Left forelimb (tissue), 1 donor: ENCODE results near the gene SERPINC1.
A peak's percentile ranks its signal among the peaks of the same experiment; 100 is the strongest.
"Not testable (repeated sequence)": the region's sequence is repeated elsewhere in the genome, so short reads cannot be mapped to it uniquely, and the experiment has no call there.

Experiments used
- DNase-seq: peaks from one replicate; pipeline ENCODE4 v3.0.0-alpha.2; 2018; ENCODE audit warnings: low spot score

SERPINC1 gene

GRCh38 chr1:173889885-173890284 is 27.2 kb downstream of the SERPINC1 start:
- no peak for DNase-seq

DNA sequence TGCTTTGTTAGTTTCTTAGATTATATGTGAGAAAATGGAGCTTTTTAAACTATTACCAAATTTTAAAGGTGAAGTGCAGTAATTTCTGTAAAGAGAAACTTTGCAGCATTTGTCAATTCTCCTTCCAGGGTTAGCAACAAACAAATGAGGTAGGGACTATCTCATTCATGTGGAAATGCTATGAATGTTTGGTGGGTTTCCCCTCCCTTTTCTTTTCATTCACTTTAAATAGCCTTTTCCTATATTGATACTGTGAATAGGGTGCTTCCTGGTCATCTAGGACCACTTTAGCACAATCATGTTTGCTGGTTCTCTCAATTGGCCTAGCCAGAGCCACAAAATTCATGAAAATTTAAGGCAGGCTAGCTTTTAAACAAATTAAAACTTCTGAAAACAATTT is 28.4 kb downstream of the SERPINC1 start:
- no peak for DNase-seq

DNA sequence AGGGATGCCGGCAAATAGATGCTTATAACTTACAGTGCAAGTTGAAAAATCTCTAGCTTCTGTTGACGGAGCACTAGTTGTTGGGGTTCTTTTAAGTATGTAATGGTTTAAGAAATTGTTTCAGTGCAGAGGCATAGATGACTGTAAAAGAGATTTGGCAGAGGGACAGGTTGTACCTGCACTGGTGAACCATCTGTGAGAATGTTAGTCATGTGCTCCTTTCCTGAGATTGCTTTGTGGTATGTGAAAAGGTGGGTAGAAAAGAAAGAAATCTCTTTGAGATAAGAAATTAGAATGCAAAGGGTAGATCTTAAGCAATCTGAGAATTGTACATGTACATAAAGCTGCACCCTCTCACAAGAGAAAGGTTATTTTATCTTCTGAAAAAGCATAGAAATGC is 29.5 kb downstream of the SERPINC1 start:
- no peak for DNase-seq

- DNase-seq = no peak
These were observed 30.1 kb downstream of the SERPINC1 start for GRCh38 chr1:173886746-173887611.

DNA sequence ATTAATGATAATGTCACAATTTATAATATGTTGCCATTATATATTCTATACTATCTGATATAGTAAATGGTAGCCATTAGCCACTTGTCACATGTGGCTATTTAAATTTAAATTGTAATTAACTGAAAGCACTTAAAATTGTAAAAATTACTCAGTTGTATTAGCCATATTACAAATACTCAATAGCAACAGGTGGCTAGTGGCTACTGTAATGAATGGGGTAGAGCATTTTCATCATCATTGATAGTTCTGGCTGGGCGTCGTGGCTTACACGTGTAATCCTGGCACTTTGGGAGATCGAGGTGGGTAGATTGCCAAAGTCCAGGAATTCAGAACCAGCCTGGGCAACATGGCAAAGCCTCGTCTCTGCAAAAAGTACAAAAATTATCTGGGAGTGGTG is 32.4 kb downstream of the SERPINC1 start:
- DNase-seq = no peak

GRCh38 chr1:173881117-173881516 is 36.0 kb downstream of the SERPINC1 start:
- not testable (repeated sequence) for DNase-seq

DNA sequence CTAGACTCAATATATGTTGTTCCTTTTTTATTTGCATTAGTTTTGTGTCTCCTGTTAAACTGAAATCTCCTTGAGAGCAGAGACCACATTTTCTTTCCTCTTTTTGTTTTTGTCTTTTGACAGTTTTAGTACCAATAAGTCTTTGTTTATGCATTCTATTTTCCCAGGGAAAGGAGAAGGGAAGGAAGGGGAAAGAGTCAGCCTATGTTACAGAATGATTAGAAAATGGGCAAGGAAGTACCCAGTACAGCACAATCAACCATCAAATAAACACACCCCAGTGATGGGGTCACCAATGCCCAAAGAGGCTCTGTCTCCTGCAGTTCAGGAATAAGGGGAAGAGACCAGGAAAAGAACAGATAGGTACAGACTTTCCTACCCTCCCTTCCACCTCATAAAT is 38.9 kb downstream of the SERPINC1 start:
- no peak for DNase-seq

DNA sequence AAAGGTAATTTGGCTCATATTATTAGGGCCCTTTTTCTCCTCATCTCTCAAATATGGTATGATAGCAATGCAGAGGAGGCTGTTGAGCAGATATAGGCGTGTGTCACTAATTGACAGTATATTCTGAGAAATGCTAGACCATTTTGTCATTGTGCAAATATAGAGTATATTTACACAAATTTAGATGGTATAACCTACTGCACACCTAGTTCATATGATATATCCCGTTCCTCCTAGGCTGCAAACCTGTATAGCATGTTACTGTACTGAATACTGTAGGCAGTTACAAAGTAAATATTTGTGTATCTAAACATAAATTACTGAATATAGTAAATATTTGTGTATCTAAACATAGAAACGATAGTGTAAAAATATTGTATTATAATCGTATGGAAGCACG is 40.4 kb downstream of the SERPINC1 start:
- no peak for DNase-seq

DNA sequence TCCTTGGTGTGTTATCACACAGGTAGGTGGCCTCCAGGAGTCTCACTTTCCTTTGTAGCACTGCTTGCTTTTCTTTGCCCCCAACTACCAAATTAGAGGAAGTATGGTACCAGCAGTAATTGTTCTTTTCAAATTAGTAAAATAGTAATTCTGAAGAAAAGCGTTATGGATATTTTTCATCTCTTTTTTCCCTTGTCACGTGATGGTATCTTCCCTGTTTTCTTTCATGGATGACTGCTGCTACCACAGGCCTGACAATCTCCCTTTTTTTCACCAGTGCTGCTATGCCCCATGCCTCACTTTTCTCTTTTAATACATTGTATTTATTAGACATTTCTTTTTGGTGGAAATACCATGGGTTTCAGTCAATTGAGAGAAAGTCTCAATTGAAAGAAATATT is 45.6 kb downstream of the SERPINC1 start:
- no peak for DNase-seq

- no peak for DNase-seq
These were observed 46.0 kb downstream of the SERPINC1 start for GRCh38 chr1:173871091-173871490.

DNA sequence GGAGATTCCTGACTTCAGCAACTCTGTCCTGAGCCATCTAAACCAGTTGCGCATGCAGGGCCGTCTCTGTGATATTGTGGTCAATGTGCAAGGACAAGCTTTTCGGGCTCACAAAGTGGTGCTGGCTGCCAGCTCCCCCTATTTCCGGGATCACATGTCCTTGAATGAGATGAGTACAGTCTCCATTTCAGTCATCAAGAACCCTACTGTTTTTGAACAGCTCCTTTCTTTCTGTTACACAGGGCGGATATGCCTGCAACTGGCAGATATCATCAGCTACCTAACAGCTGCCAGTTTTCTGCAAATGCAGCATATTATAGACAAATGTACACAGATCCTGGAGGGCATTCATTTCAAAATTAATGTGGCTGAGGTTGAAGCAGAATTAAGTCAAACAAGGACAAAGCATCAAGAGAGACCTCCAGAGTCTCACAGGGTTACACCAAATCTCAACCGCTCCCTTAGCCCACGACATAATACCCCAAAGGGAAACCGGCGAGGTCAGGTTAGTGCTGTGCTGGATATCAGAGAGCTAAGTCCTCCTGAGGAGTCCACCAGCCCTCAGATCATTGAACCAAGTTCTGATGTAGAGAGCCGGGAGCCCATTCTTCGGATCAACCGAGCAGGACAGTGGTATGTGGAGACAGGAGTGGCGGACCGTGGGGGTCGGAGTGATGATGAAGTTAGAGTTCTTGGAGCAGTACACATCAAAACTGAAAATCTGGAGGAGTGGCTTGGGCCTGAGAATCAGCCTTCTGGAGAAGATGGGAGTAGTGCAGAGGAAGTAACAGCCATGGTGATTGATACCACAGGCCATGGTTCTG is 46.7 kb downstream of the SERPINC1 start:
- no peak for DNase-seq

DNA sequence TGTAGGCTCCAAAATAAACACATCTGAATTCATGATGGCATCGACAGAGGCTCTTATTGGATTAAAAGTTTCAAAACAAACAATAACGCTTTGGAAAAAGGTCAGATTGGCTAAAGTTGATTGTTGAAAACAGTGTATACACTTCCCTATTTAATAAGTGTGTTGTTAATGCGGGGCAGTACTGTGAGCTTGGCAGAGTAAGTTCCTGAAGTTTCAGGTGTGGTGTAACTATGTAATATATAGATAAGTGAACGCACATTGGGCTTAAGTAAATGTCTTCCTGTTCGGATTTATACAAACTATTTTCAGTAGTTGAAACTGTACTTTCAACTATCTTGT is 48.1 kb downstream of the SERPINC1 start:
- no peak for DNase-seq

- DNase-seq = no peak
These were observed 48.7 kb downstream of the SERPINC1 start, which contains the start of gene ZBTB37 for GRCh38 chr1:173868266-173869020. TSS of gene ZBTB37 (plus strand) at chr1:173868380. CDS start at chr1:173870226, 1,846 bp downstream.

DNA sequence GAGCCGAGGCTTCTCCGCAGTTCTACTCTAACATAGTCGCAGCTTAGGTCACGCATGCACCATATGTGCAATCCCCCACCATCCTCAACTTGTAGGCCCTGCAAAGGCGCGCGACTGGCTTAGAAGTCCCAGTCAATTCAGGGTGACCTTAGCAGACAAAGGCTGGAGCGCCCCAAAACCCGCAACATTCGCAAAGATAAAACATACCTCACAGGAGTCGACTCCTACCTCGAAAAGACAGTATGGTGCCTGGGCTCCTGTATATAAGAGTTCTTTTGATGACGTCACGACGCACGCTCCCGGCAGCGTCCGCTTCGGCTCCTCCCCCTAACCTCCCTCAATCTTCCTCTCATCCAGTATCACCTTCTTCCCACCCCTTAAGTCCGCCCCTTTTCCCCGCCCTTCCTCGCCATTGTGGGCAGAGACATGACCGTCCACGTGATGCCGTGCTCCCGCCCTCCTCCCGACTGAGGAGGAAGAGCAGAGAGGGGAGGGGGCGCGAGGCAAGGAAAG is 49.3 kb downstream of the SERPINC1 start, which contains the start of gene GAS5:
Gene GAS5, minus strand, starts transcription at position 237 of the 513 bp plus-strand sequence.
- DNase-seq = peak; percentile 99

- no peak for DNase-seq
These were observed 49.9 kb downstream of the SERPINC1 start for GRCh38 chr1:173867141-173867752.

DNA sequence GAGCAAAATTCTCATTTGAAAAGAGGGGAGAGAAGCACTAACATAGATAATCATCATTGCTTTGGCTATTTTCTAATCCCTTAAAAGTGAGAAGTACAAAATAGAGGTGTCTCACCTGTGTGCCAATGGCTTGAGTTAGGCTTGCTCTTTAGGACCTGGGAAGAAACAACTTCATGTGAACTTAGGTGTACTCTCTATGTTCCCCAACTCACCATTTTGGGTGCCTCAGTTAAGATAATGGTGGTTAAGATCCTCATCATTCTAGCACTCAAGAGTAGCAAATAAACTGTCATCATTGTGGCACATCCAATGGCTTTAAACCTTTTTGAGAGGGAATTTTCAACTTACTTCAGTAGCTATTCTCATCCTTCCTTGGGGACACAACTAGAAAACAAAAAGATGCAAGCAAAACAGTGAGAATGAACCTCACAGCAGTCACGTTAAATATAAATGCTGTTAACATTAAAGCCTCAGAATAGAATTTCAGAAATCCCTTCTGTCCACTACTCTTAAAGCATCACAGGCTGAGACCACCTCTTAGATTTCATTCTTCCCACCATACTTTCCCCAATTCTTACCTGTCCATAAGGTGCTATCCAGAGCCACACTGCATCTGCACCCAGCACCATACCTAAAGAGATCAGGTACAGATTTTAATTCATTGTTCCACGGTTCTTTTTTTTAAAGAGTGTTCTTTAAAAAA is 50.6 kb downstream of the SERPINC1 start:
- DNase-seq = no peak

GRCh38 chr1:173865468-173866164 is 51.5 kb downstream of the SERPINC1 start:
- no peak for DNase-seq

GRCh38 chr1:173864179-173864867 is 52.8 kb downstream of the SERPINC1 start:
- DNase-seq = no peak
